IPS-18a (cell line): ENCODE measurements around the gene SLC41A1.
A peak's percentile ranks its signal among the peaks of the same experiment; 100 is the strongest.

Experiments used
- H3K27ac ChIP-seq: one replicate; pipeline ENCODE4 v1.5.1; 2013; ENCODE audit warnings: low read length
- H3K27me3 ChIP-seq: one replicate; pipeline ENCODE4 v1.6.1; 2013; ENCODE audit warnings: mild to moderate bottlenecking, low read length; ENCODE audit not compliant: control insufficient read depth, insufficient read depth
- H3K36me3 ChIP-seq: one replicate; pipeline ENCODE4 v1.6.1; 2013; ENCODE audit warnings: low read depth, low read length; ENCODE audit not compliant: control insufficient read depth
- H3K4me1 ChIP-seq: one replicate; pipeline ENCODE4 v1.6.1; 2013; ENCODE audit warnings: low read depth, low read length; ENCODE audit not compliant: control insufficient read depth
- H3K4me3 ChIP-seq: one replicate; pipeline ENCODE4 v1.5.1; 2013; ENCODE audit warnings: low read length
- H3K9ac ChIP-seq: one replicate; pipeline ENCODE4 v1.6.1; 2013; ENCODE audit warnings: mild to moderate bottlenecking, low read length, moderate library complexity
- H3K9me3 ChIP-seq: one replicate; pipeline ENCODE4 v1.6.1; 2013; ENCODE audit warnings: low read depth, low read length; ENCODE audit not compliant: control insufficient read depth

Gene SLC41A1

DNA sequence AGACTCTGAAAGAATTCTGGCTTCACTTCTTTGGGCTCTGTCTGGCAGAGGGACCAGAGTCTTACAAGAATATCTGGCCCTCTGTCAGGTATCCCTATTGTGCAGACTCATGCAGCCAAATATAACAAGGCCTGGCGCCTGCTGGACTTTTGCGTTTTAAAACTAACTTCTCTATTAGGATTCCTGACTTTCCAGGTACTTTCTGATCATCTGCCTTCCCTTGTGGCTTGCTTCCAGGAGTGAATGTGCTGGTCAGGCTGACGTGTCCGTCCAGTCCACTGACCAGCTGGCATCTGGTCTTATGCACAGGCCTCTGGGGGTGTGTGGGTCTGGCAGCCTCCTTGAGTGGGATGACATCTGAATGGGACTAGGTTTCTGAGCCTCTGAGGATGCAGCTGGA, 29.1 kb downstream of the SLC41A1 start:
- no peaks in the 10 kb centered on the region for H3K9me3 ChIP-seq

DNA sequence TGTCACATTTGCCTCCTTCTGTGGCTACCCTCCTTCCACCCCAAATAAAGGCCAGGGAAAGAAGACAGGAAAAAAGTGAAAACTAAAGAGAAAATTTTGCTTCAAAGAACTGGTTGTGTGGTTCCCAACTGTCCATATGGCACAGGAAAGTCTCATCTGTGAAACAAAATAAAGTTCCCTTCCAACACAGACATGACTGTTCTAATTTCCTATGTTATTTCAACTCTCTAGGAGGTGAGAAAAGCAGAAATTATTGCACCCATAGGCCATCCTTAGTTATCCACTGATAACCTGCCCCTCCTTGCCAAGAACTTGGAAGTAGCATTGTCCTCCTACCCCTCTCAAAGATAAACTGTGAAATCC, 29.6 kb downstream of the SLC41A1 start:
- no peaks in the 10 kb centered on the region for H3K4me1 ChIP-seq
- H3K27ac ChIP-seq = no peak overlapping the region
- H3K4me3 ChIP-seq = no peak overlapping the region
- no peak overlapping the region for H3K9ac ChIP-seq
- H3K36me3 ChIP-seq = no peaks in the 10 kb centered on the region
- H3K27me3 ChIP-seq = no peaks in the 10 kb centered on the region
- no peaks in the 10 kb centered on the region for H3K9me3 ChIP-seq

More for the DNA sequence above, 29.1 kb downstream of the SLC41A1 start:
- Histone ChIP-seq H3K36me3 (no peaks in the 10 kb centered on the region), H3K4me3 (no peak overlapping the region), H3K4me1 (no peaks in the 10 kb centered on the region), H3K27me3 (no peaks in the 10 kb centered on the region), H3K27ac (no peak overlapping the region), H3K9ac (no peak overlapping the region)

DNA sequence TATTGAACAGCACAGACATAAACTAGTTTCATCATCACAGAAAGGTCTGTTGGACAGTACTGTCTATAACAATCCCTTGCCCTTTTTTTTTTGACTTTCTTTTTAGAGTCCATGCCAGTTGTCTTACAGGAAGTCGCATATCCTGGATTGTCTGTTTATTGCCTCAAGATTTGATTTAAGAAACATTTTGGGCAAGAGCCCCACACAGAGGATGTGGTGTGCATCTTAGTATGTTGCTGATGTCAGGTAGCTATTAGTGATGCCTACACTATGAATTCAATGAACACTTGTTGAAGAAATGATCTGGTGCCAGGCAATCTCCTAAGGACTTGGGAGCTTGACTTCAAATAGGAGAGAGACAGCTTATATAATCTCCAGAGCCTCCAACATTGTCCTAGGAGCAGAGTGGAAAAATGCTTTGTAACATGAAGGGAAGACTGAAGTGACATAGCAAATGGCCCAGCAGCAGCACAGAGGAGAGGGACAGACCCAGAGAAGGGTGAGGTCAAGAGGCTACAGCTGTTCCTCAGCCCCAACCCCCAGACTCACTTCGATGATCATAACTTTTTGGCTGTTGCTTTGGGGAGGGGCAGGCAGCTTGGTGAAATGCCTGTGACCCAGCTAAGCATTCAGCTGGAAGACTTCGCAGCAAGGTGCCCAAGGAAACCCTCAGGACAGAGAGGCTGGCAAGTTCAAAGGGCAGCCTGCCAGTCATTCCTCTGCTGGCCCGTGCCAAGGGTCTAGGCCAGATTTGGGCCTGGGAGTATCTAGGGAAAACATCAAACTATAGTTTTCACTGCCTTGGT, 30.2 kb downstream of the SLC41A1 start:
- Histone ChIP-seq H3K36me3 (no peaks in the 10 kb centered on the region), H3K27me3 (no peaks in the 10 kb centered on the region), H3K4me1 (no peaks in the 10 kb centered on the region), H3K9ac (no peak overlapping the region), H3K9me3 (no peaks in the 10 kb centered on the region), H3K4me3 (no peak overlapping the region), H3K27ac (no peak overlapping the region)

DNA sequence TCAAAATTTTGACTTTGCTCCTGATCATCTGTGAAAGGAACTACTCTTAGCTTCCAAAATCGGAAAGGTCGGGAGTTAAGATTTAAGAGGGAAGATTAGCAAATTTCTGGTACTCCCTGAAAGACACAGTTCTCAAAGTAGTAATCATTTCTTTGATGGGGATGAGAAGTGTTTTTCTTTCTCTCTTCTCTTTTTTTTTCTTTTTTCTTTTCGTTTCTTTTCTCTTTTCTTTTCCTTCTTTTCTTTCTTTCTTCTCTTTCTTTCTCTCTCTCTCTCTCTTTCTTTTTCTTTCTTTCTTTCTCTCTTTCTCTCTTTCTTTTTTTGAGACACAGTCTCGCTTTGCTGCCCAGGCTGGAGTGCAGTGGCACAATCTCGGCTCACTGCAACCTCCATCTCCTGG, 32.7 kb downstream of the SLC41A1 start:
- Histone ChIP-seq H3K9ac (no peak overlapping the region), H3K4me3 (no peak overlapping the region), H3K27ac (no peak overlapping the region), H3K4me1 (no peaks in the 10 kb centered on the region), H3K36me3 (no peaks in the 10 kb centered on the region), H3K27me3 (peaks cover 11% of the 10 kb centered on the region), H3K9me3 (no peaks in the 10 kb centered on the region)

DNA sequence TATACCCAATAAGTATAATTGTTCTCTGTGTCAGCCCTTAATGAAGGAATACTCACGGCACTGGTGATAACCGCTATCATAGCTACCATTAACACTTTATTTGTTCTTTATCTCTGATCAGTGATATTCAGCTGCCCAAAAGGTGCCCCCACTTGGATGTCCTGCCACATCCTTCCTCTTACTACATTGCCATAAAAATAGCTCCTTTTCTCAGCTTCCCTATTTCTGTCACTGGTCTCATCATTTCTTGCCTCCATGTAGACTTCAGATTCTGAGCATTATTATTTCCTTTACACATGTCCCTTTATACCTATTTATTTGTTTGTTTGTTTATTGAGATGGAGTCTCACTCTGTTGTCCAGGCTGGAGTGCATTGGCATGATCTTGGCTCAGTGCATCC, 35.0 kb downstream of the SLC41A1 start:
- Histone ChIP-seq H3K27me3 (peaks cover 32% of the 10 kb centered on the region), H3K4me3 (no peak overlapping the region), H3K36me3 (no peaks in the 10 kb centered on the region), H3K27ac (no peak overlapping the region), H3K4me1 (peaks cover 6% of the 10 kb centered on the region), H3K9me3 (no peaks in the 10 kb centered on the region), H3K9ac (no peak overlapping the region)

DNA sequence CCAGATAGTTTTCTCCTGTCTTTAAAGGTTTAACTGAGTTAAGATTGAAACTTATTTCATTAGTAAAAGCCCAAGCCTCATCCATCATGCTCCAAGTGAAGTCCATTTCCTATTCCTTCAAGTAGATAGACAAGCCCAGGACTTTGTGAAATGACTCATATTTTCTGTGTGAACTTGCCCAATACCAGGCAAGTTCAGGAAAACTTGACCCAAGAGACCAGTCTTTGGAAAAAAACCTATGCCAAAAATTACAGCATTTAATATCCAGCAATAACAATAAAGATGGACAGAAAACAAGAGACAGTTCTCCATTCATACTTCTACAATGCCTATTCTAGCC, 37.3 kb downstream of the SLC41A1 start:
- no peak overlapping the region for H3K27ac ChIP-seq

DNA sequence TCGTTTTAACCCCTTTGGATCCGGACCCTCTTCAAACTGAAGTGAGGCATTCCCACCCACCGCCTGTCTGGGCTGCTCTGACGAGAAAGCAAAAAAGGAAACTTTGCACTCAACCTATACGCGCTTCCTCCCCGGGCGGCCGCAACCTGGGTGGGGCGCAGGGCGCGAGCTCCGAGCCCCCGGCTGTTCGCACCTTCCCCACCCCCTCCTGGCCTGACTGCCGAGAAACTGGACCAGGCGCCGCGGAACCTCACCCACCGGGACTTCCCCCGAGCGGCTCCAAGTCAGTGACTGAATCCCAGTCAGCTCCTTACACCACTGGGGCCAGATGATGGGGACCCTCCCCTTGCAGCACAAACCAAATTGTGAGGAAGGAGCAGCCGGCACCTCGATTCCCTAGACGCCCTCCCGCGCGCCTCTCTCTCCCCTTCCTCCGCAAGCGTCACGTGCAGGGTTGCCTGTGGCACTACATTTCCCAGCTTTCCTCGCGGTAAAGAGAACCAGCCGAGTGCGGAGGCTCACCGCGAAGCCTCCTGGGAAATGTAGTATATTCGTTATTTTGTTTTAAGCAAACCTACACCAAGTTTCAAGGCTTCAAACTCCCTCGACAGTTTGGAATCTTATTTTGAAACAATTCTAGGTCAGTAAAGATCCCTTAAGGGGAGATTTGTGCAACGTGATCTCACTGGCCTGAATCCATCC, 37.8 kb downstream of the SLC41A1 start, which contains the start of gene RAB29:
Gene RAB29 (minus strand): TSS at position 468 of the 702 bp plus-strand sequence. CDS start 526 bp downstream, outside the sequence.
- no peaks in the 10 kb centered on the region for H3K9me3 ChIP-seq
- no peaks in the 10 kb centered on the region for H3K36me3 ChIP-seq
- no peak within 1 kb of the TSS for H3K9ac ChIP-seq
- H3K27ac ChIP-seq = no peak within 1 kb of the TSS
- H3K27me3 ChIP-seq = peaks cover 38% of the 10 kb centered on the region
- H3K4me3 ChIP-seq = peak within 1 kb of the TSS; percentile 79
- peaks cover 6% of the 10 kb centered on the region for H3K4me1 ChIP-seq

More for the DNA sequence above, 37.3 kb downstream of the SLC41A1 start:
- Histone ChIP-seq H3K9me3 (no peaks in the 10 kb centered on the region), H3K4me1 (peaks cover 6% of the 10 kb centered on the region), H3K27me3 (peaks cover 38% of the 10 kb centered on the region), H3K9ac (no peak overlapping the region), H3K36me3 (no peaks in the 10 kb centered on the region), H3K4me3 (peak overlapping the region; percentile 79)

DNA sequence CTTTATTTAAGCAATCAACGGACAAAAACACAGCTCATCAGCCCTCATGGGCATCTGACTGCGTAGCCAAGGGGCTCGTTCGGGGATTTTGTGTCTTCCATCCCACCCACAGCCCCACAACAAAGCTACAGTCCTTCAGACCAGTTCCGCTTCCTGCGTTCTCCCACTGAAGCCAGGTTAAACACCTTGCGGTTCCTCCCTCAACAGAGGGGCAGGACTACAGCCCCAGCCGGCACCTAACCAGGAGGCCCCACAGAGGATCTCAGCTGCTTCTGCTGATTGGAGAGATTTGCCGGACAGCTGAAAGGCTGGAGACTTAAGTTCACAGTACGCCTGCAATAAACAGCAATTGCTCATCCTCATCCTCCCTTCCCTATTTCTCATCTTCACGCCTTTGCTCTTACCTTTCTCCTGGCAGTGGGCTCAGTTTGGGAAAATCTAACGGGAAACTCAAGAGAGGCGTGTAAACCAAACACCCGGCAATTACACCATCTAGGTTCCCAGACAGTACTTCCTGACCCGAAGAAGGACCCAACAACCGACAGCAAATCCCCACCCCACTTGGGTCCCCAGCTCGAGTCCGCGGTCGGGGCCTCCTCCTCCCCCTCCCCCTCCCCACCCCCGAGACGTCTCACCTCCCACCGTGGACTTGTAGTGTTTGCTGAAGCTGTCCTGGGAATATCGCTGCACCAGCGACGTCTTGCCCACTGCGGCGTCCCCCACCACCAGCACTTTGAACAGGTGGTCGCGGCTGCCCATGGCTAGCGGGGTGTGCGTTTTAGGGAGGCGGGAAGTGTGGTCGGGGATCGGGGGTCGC, 38.6 kb downstream of the SLC41A1 start:
- H3K36me3 ChIP-seq = no peaks in the 10 kb centered on the region
- H3K9me3 ChIP-seq = no peaks in the 10 kb centered on the region
- H3K4me1 ChIP-seq = peaks cover 6% of the 10 kb centered on the region
- peaks cover 38% of the 10 kb centered on the region for H3K27me3 ChIP-seq
- H3K27ac ChIP-seq = no peak overlapping the region
- H3K4me3 ChIP-seq = peak overlapping the region; percentile 79
- H3K9ac ChIP-seq = no peak overlapping the region

DNA sequence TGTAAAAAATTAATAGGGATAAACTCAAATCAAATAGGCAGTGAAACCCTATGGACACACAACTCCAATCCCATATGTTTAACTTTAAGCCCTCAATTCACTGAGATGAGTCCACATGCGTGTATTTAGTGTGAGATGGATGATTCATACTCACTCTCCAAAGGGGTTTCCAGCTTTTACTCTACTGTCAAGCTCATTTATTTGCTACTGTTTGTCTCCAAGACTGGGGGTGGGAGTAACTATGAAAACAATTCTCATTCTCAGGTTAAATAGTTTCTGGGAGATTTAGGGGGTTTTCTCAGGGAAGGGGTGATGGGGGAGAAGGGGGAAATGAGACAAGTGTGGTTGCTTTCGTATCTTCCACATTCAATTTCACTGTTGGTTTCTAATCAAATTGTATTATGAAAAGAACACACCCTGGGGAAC, 40.4 kb downstream of the SLC41A1 start:
- Histone ChIP-seq H3K9me3 (no peaks in the 10 kb centered on the region), H3K4me1 (peaks cover 6% of the 10 kb centered on the region), H3K36me3 (no peaks in the 10 kb centered on the region), H3K9ac (no peak overlapping the region), H3K4me3 (no peak overlapping the region), H3K27ac (no peak overlapping the region), H3K27me3 (peaks cover 38% of the 10 kb centered on the region)

DNA sequence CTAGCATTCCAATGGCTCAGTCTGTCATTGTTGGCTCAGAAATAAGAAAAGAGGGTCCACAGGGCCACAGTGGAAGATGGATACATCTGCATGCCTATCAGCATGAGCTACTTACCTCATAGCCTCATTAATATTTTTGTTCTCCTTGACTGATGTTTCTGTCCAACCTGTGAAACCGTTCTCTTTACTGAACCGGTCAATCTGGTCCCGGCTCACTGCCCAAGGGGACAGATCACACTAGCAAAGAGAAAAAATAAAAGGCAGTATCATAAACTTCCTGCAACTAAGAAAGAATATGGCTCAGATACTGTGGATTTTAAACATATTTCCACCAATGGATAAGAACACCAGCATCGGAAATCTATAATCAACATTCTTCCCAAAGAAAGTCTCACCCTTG, 42.4 kb downstream of the SLC41A1 start:
- Histone ChIP-seq H3K36me3 (no peaks in the 10 kb centered on the region), H3K4me1 (peaks cover 6% of the 10 kb centered on the region), H3K9me3 (no peaks in the 10 kb centered on the region), H3K4me3 (no peak overlapping the region), H3K27me3 (peaks cover 29% of the 10 kb centered on the region), H3K27ac (no peak overlapping the region), H3K9ac (no peak overlapping the region)

DNA sequence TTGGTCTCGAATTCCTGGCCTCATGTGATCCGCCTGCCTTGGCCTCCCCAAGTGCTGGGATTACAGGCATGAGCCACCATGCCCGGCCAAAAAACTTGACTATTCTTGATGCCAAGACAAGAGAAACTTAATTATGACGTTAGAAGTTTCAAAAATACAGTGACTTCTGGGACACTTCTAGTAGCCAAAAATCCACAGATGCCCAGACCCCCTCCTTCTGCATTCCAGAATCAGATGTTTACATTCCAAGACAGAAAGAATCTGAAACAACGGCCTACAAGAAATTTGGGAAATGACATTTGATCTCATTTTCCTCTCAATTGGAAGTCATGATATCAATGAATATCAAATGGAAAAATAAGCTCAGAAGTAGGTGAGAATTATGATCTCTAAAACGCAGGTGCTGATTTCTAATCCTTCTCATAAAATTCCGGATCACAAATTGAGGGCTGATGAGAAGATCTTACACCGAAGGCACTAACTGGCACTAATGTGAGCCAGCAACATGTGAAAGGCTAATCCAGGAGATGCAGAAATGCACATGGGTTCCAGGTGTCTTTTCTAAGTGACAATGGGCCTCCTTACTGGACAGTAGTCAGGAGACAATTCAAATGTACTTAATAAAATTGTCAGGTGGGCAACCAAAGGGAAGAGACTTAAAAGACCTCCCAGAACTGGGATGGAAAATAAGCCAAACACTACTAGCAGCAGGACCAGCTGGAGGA, 43.2 kb downstream of the SLC41A1 start:
- no peak overlapping the region for H3K27ac ChIP-seq
- no peak overlapping the region for H3K9ac ChIP-seq
- peaks cover 24% of the 10 kb centered on the region for H3K27me3 ChIP-seq
- no peaks in the 10 kb centered on the region for H3K9me3 ChIP-seq
- H3K4me1 ChIP-seq = peaks cover 6% of the 10 kb centered on the region
- H3K36me3 ChIP-seq = no peaks in the 10 kb centered on the region
- no peak overlapping the region for H3K4me3 ChIP-seq
